Right lobe of liver (tissue), 6 donors: ENCODE measurements around the gene CREM. TPM values are rescaled to one million over a fixed set of nuclear protein-coding genes. Genes with fewer than 3 reads are reported as not detected.

Experiments
- ATAC-seq, 4 donors: fragments of 200-7000 bp; cut with Tn5 transposase; one replicate each; pipeline ENCODE4 v1.9.1; 2020; ENCODE audit warnings: mild to moderate bottlenecking in 4 of 4, moderate library complexity in 4 of 4
- DNase-seq, 3 donors: peaks; one replicate each; pipeline ENCODE4 v3.0.0-alpha.2; 2020
- H3K27ac ChIP-seq, 3 donors: fragments of 200-600 bp; one replicate each; pipeline ENCODE4 v1.8.0; 2022
- H3K27me3 ChIP-seq, 2 donors: fragments of 200-600 bp; one replicate each; pipeline ENCODE4 v1.8.0; 2022
- H3K36me3 ChIP-seq, 4 donors: fragments of 200-600 bp; sonication (generic) in 1 of 4; one replicate each; pipeline versions ENCODE4 v1.5.1 to v1.8.0; 2017 to 2022; ENCODE audit warnings: control low read depth in 1 of 4
- H3K4me1 ChIP-seq, 4 donors: fragments of 200-600 bp; sonication (generic) in 1 of 4; one replicate each; pipeline versions ENCODE4 v1.5.1 to v1.8.0; 2017 to 2022; ENCODE audit warnings: control low read depth in 1 of 4
- H3K4me3 ChIP-seq, 3 donors: fragments of 200-600 bp; one replicate each; pipeline ENCODE4 v1.8.0; 2022
- H3K9me3 ChIP-seq, 4 donors: fragments of 200-600 bp; sonication (generic) in 1 of 4; one replicate each; pipeline versions ENCODE4 v1.5.1 to v1.8.0; 2017 to 2022; ENCODE audit warnings: control low read depth in 1 of 4
- POLR2A ChIP-seq: fragments of 450-650 bp; IDR thresholded peaks from one replicate; pipeline ENCODE4 v1.6.1; 2017; ENCODE audit warnings: antibody characterized with exemption, mild to moderate bottlenecking
- WGBS: methylation state at CpG from one replicate; pipeline ENCODE4 v1.1.6; 2018; ENCODE audit warnings: low coverage, low lambda C conversion rate; ENCODE audit not compliant: insufficient coverage; ENCODE audit errors: missing lambda C conversion rate; 5-methylcytosine and 5-hydroxymethylcytosine counted together
- intact Hi-C, 2 donors: fragments of 100-400 bp; cut with DNase I; formaldehyde crosslinking; loops; one replicate each; pipeline versions ENCODE4 v1.11.2 to v1.14.1; 2022
- total RNA-seq, 6 experiments: library from RNA; depleted of rRNA in 2 of 6; stranded (reverse); fragments of >200 nt in 2 of 6; fragmentation: NEBNext Ultra II Directional in 3 of 6; extraction: Animal tissue kit (Norgen Biotek cat#: 25700) in 3 of 6; gene quantifications; one replicate each; pipeline versions ENCODE4 v1.1.0 to v1.2.4, GENCODE V29; 2016 to 2023
- TF ChIP-seq, protein P1 (sequence below), 4 donors: fragments of 200-600 bp in 3 of 4; fragments of 450-650 bp in 1 of 4; IDR thresholded peaks; one replicate each; pipeline versions ENCODE4 v1.5.1 to v1.8.0; 2016 to 2022; ENCODE audit warnings: antibody characterized with exemption in 4 of 4, mild to moderate bottlenecking in 2 of 4
- donor health status: DM: no; HTN: yes; CAD: no.
- donor health status: DM: no; HTN: no; CAD: no.
- donor health status: DM: no; HTN: no; CAD: no.
- donor health status: DM: no; HTN: yes; CAD: no.
- donor health status: DM: no; HTN: yes; CAD: no.

CREM gene
- total RNA-seq, 6 experiments from 2014 or later: 16.3 to 34.1 (median 22.9) TPM

DNA sequence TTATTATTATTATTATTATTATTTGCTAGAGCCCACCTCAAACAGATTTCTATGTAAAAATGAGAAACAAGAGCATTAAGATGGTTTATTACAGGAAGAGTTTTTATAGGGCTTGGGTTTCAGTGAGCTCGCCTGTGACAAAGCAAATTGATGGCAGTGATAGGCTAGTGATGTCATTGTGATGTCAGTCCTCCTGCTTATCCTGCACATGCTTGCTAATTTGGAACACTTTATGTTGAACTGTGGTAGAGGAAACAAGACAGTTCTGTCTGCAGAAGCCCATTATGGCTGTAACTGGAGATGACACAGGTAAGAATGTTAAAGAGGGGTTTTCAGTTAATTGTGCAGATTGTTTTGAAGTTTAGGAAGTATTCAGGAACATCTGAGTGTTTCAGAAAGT, 68.3 kb downstream of the CREM start:
- intact Hi-C loops: no loop called here
- Histone ChIP-seq H3K27ac (peak overlapping the region; percentile 82 to 94 (median 93)), H3K9me3 (no peaks in the 10 kb centered on the region), H3K36me3 (no peaks in the 10 kb centered on the region), H3K4me1 (peaks cover 0 to 4% (median 0%) of the 10 kb centered on the region in 4 donors), H3K4me3 (peak overlapping the region in 2 of 3 donors; percentile 31 to 54), H3K27me3 (no peaks in the 10 kb centered on the region)
- TF ChIP-seq POLR2A: no peak
- TF ChIP-seq, protein P1, sequence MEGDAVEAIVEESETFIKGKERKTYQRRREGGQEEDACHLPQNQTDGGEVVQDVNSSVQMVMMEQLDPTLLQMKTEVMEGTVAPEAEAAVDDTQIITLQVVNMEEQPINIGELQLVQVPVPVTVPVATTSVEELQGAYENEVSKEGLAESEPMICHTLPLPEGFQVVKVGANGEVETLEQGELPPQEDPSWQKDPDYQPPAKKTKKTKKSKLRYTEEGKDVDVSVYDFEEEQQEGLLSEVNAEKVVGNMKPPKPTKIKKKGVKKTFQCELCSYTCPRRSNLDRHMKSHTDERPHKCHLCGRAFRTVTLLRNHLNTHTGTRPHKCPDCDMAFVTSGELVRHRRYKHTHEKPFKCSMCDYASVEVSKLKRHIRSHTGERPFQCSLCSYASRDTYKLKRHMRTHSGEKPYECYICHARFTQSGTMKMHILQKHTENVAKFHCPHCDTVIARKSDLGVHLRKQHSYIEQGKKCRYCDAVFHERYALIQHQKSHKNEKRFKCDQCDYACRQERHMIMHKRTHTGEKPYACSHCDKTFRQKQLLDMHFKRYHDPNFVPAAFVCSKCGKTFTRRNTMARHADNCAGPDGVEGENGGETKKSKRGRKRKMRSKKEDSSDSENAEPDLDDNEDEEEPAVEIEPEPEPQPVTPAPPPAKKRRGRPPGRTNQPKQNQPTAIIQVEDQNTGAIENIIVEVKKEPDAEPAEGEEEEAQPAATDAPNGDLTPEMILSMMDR (IDR thresholded peaks at IDR 0.05): no peak
- peak in 1 of 4 donors; percentile 3 for ATAC-seq
- DNase-seq: no peak
- 88% methylated on average over 1 of the region's 1 CpG for WGBS

DNA sequence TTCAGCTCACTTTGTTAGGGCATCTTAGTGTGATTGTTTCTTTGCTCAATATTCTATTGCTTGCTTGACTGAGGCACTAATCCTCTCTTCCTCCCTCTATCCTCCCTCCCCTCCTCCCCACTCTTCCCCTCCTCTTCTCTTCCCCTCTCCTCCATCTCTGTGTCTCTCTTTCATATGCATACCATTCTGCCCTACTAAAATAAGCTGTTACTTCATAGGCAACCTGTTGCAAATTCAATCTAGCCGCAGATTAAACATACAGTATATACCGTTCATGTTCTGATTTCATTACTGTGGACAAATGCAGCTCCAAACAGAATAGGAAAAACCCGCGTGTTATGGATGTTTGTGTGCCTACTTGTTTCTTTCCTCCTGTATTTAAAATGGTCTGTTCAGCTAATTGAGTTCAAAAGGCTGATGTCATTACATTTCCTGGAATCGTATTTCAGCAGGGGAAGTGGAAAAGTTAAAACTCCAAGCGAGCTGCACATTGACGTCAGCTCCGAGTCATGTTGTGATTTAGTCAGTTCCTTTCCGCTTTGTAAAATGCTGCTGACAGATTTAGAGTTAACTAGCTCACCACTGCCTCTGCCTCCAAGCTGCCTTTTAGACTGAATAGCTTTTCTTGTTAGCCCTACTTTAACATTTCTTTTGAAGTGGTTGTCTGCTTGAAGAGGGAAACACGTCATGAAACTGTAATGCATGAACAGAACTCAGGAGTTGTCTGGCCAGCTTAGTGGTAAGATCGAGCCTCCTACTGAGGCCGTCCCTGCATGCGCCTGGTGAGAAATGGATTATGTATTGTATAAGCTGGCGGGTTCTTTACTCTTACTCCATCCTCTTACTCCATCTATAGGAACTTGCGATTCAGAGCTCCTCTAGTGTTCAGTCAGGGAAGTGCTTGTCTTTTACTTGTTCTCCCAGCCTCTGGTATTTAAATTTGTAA, 69.0 kb downstream of the CREM start:
- Histone ChIP-seq H3K4me3 (peak overlapping the region; percentile 31 to 54 (median 48)), H3K9me3 (no peaks in the 10 kb centered on the region), H3K27ac (peak overlapping the region; percentile 82 to 94 (median 93)), H3K27me3 (no peaks in the 10 kb centered on the region), H3K4me1 (peaks cover 0 to 4% (median 0%) of the 10 kb centered on the region in 4 donors), H3K36me3 (no peaks in the 10 kb centered on the region)
- intact Hi-C loops: no loop called here
- ATAC-seq (peak; percentile 87 to 90 (median 90)), DNase-seq (peak in 2 of 3 donors; percentile 62 to 67)
- WGBS: 3% methylated on average over 15 of the region's 15 CpGs
- peak; percentile 81 for TF ChIP-seq POLR2A
- TF ChIP-seq, protein P1 (IDR thresholded peaks at IDR 0.05): peak; percentile 76 to 96 (median 80)

DNA sequence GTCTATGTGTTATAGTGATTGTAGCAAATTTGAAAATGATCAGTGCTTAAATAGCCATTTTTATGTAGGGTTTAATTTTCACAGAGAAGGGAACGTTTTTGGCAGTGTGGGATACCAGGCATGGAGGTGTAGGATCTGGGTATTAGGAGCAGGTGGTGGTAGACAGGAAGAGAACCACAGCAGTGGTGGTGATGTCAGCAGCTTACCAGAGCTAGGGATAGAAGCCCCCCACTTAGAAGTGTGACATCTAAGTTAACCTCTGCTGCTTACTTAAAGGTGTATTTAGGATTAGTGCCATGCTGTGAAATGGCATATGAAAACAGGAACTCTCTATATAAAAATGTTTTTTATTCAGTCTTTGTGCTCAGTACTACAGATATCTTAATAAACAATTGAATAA, 73.8 kb downstream of the CREM start:
- Histone ChIP-seq H3K36me3 (no peaks in the 10 kb centered on the region), H3K9me3 (no peaks in the 10 kb centered on the region), H3K27me3 (no peaks in the 10 kb centered on the region), H3K4me1 (peaks cover 0 to 10% (median 2%) of the 10 kb centered on the region in 4 donors), H3K4me3 (no peak overlapping the region), H3K27ac (no peak overlapping the region)
- intact Hi-C loops: no loop called here
- TF ChIP-seq, protein P1 (IDR thresholded peaks at IDR 0.05): no peak
- TF ChIP-seq POLR2A: no peak
- no peak for ATAC-seq
- 82% methylated on average over 1 of the region's 1 CpG for WGBS
- no peak for DNase-seq

DNA sequence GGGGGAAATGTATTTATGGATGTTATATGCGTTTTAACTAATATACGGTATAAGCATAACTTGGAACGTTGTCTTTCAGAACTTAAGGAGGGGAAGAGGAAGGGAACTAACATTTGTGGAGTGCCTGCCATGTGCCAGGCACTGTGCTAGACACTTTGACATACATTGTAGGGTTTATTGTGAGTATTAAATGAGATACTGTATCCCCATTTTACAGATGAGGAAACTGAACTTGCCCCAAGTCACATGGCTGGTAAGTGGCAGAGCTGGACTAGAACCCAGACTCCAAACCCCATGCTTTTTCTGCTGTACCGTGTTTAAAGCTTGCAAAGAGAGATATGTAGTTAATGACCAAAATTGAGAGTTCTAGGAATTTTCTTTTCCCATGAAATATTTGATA, 74.6 kb downstream of the CREM start:
- no peaks in the 10 kb centered on the region for H3K27me3 ChIP-seq
- H3K4me3 ChIP-seq: no peak overlapping the region
- 86% methylated on average over 4 of the region's 4 CpGs for WGBS
- DNase-seq (no peak), ATAC-seq (no peak)
- peaks cover 0 to 10% (median 2%) of the 10 kb centered on the region in 4 donors for H3K4me1 ChIP-seq
- no peak overlapping the region for H3K27ac ChIP-seq
- H3K9me3 ChIP-seq: no peaks in the 10 kb centered on the region
- TF ChIP-seq, protein P1 (IDR thresholded peaks at IDR 0.05): no peak
- no peak for TF ChIP-seq POLR2A
- H3K36me3 ChIP-seq: no peaks in the 10 kb centered on the region
- intact Hi-C loops: no loop called here
